Stimulated activated CD4-positive, alpha-beta T cell treated with anti-CD3 and anti-CD28 coated beads, Interleukin-4, amount 100 ng/mL, for 24 hours (primary cell): ENCODE measurements around the gene TMEM169.
"Not testable (repeated sequence)": the region's sequence is repeated elsewhere in the genome, so short reads cannot be mapped to it uniquely, and the experiment has no call there.

Experiments
- DNase-seq: peaks from one replicate; pipeline ENCODE4 v3.0.0-alpha.2; 2020

The TMEM169 gene

GRCh38 chr2:216134958-216135541 is 53.3 kb downstream of the TMEM169 start:
- no peak for DNase-seq

- peak; percentile 21 for DNase-seq
These were observed 58.2 kb downstream of the TMEM169 start for GRCh38 chr2:216139884-216140283.

- DNase-seq = not testable (repeated sequence)
These were observed 59.8 kb downstream of the TMEM169 start for GRCh38 chr2:216141516-216141915.

DNA sequence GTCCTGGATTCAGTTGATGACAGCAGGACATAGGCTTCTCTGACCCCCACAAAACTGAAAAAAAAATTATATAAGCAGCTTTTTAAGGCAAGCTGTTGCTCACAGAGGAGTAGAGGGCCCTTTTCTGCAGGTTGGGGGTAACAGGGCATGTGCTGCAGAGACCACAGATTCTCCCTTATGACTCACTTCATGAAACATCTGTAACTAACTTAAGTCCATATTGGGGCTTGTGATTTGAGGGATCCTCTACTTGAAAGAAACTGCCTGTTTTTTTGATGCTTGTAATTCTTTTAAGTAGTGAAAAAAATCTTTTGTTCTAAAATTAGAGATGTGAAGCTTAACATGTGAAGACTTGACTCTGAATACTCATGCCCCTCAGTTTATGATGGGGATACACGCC is 60.8 kb downstream of the TMEM169 start:
- peak; percentile 18 for DNase-seq

DNA sequence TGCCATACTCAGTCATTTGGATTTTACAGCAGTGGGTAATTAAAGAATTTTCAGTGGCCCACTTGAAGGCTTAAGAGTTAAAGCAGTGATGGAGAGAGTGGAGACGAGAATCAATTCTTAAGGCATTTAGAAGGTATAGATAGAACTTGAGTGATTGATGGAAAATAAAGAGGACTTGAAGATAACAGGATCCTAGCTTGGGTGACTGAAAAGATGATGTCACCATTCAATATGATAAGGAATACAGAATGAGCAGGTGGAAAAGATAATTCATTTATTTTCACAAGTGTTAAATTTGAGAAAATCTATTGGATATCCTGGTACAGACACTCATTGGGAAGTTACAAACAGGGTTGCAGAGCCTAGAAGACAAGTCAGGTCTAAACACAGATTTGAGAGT is 62.7 kb downstream of the TMEM169 start:
- DNase-seq = no peak

GRCh38 chr2:216144857-216145256 is 63.1 kb downstream of the TMEM169 start:
- DNase-seq = no peak

DNA sequence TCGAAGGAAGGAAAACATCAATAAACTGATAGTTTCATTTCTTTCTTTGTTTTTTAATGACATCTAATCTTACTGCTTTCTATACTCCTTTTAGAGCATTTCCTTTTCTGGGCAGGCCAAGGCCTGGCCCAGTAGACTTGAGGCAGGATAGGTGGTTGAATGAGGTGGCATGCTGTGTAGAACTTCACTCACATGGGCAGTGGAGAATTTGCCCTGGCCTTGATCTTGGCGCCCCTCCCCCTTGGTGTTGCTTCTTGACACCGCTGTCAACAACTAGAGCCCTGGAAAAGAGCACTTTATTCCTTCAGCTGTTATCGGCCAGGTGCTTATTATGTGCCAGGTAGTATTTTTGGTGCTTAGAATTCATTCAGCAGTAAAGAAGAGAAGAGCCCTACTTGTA is 64.9 kb downstream of the TMEM169 start:
- no peak for DNase-seq

DNA sequence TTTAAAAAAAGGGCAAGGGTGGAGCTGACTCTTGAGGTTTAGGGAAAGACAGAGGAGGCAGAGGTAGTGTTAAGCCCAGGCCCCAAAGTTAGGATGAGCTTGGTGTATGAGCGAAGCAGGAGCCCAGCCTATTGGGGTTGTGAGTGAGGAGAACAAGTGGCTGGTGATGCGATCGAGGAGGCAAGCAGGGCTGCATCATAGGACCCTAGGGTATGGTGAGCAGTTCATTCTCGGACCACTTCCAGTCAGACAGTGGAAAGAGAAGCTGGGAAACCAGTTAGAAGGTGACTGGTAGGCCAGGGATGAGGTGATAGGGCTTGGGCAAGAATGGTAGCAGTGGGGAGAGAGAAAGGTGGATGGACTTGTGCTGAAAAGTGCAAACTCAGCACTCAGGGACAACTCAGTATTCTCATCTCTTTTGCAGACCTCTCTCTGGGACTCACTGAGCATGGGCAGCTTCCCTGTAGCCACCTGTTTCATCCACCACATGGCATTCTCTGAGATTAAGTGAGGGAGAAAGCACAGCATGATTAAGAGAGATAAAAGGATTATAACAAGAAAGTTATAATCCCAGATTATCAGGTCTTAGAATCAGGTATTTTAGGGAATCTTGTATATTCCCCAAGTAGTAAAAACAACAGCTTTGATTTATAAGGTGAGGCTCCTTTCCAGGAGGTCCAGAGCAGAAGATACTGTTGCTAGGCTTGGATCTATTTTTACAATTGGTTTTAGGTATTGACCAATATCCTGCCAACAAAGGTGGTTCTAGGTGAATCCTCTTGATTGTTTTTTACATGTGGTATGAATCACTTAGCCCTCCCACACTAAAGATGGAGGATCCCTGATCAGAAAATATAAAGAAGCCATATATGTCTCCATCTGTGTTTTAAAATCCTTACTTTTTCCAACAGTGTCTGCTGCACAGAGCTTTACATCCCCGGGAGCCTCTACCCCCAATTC is 65.7 kb downstream of the TMEM169 start:
- no peak for DNase-seq

GRCh38 chr2:216148983-216149382 is 67.3 kb downstream of the TMEM169 start:
- no peak for DNase-seq

- DNase-seq = no peak
These were observed 68.0 kb downstream of the TMEM169 start for GRCh38 chr2:216149741-216150140.

DNA sequence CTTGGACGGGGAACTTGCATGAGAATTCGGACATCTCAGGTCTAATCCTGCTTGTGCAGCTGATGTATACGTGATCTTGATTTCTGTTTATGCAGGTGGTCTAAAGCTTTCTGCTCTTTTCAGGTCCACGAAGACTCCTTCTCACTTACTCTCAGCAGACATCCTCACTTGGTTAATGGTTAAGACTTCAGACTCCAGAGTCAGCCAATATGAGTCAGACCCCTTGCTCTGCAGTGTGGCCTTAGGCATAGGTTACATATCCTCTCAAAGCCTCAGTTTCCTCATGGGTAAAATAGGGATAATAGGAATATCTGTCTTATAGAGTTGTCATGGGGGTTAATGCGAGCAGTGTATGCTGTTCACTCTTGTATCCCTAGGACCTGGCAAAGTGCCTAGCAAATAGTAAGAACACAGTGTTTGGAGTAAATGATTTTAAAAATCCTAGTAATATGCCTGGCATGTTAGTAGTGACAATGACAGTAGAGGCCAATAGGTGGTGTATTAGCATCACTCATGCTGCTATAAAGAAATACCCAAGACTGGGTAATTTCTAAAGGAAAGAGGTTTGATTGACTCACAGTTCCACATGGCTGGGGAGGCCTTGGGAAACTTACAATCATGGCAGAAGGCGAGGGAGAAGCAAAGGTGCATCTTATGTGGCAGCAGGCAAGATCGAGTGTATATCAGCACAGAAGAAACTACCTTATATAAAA is 69.8 kb downstream of the TMEM169 start:
- no peak for DNase-seq
